Stimulated activated naive B cell treated with anti-CD40 and anti-IgM and Interleukin-4, amounts not matched to agents 10 μg/mL and 1 μg/mL and 100 μg/mL, for 72 hours (primary cell): ENCODE data around the gene TRIM66.

Source experiments
- ATAC-seq, 2 donors: fragments of 150-1000 bp; cut with Tn5 transposase; replicated peaks; 2 replicates each; pipeline ENCODE4 v1.10.0; 2021; ENCODE audit warnings: moderate library complexity in 1 of 2
- DNase-seq: peaks from one replicate; pipeline ENCODE4 v3.0.0; 2021
- H3K27ac Mint-ChIP-seq: one replicate; pipeline ENCODE4 v1.8.0; 2022; ENCODE audit warnings: mild to moderate bottlenecking, mixed read lengths
- H3K27me3 Mint-ChIP-seq, 2 donors: one replicate each; pipeline ENCODE4 v1.8.0; 2022; ENCODE audit warnings: mixed read lengths in 2 of 2
- H3K36me3 Mint-ChIP-seq, 2 donors: one replicate each; pipeline ENCODE4 v1.8.0; 2022; ENCODE audit warnings: mixed read lengths in 2 of 2, mild to moderate bottlenecking in 1 of 2
- H3K4me1 Mint-ChIP-seq, 2 donors: one replicate each; pipeline ENCODE4 v1.8.0; 2022; ENCODE audit warnings: mixed read lengths in 2 of 2, mild to moderate bottlenecking in 1 of 2
- H3K4me3 Mint-ChIP-seq, 2 donors: one replicate each; pipeline ENCODE4 v1.8.0; 2022; ENCODE audit warnings: mild to moderate bottlenecking in 2 of 2, mixed read lengths in 2 of 2, moderate library complexity in 1 of 2
- H3K9me3 Mint-ChIP-seq, 2 donors: one replicate each; pipeline ENCODE4 v1.8.0; 2022; ENCODE audit warnings: mixed read lengths in 2 of 2, mild to moderate bottlenecking in 1 of 2

TRIM66 gene

GRCh38 chr11:8612522-8612921 is 69.9 kb downstream of the TRIM66 start:
- ATAC-seq (no peak), DNase-seq (no peak)
- H3K4me3 Mint-ChIP-seq, result no peak overlapping the region
- H3K27ac Mint-ChIP-seq, result no peak overlapping the region
- no peaks in the 10 kb centered on the region for H3K9me3 Mint-ChIP-seq
- H3K36me3 Mint-ChIP-seq, result peaks cover 16 to 19% of the 10 kb centered on the region in 2 donors
- no peaks in the 10 kb centered on the region for H3K4me1 Mint-ChIP-seq
- H3K27me3 Mint-ChIP-seq, result no peaks in the 10 kb centered on the region

GRCh38 chr11:8610532-8611116 is 71.8 kb downstream of the TRIM66 start:
- no peaks in the 10 kb centered on the region for H3K9me3 Mint-ChIP-seq
- H3K36me3 Mint-ChIP-seq, result peaks cover 13 to 19% of the 10 kb centered on the region in 2 donors
- DNase-seq, result no peak
- H3K27ac Mint-ChIP-seq, result no peak overlapping the region
- peaks cover 0 to 12% of the 10 kb centered on the region in 2 donors for H3K27me3 Mint-ChIP-seq
- peak in 1 of 2 donors; percentile 49 for ATAC-seq
- no peak overlapping the region for H3K4me3 Mint-ChIP-seq
- H3K4me1 Mint-ChIP-seq, result no peaks in the 10 kb centered on the region

GRCh38 chr11:8608652-8609051 is 73.8 kb downstream of the TRIM66 start:
- Mint-ChIP-seq H3K4me3 (no peak overlapping the region), H3K9me3 (no peaks in the 10 kb centered on the region), H3K27ac (no peak overlapping the region), H3K4me1 (peaks cover 5 to 7% of the 10 kb centered on the region in 2 donors), H3K27me3 (peaks cover 13 to 23% of the 10 kb centered on the region in 2 donors), H3K36me3 (peaks cover 12 to 13% of the 10 kb centered on the region in 2 donors)
- no peak for ATAC-seq
- DNase-seq, result no peak

- ATAC-seq, result no peak
- Mint-ChIP-seq H3K27ac (no peak overlapping the region), H3K27me3 (peaks cover 21 to 32% of the 10 kb centered on the region in 2 donors), H3K9me3 (no peaks in the 10 kb centered on the region), H3K4me1 (peaks cover 5 to 8% of the 10 kb centered on the region in 2 donors), H3K36me3 (peaks cover 3 to 5% of the 10 kb centered on the region in 2 donors), H3K4me3 (no peak overlapping the region)
- DNase-seq, result no peak
These were observed 76.4 kb downstream of the TRIM66 start for GRCh38 chr11:8605971-8606563.

GRCh38 chr11:8604078-8604723 is 78.3 kb downstream of the TRIM66 start:
- DNase-seq, result no peak
- H3K4me3 Mint-ChIP-seq, result no peak overlapping the region
- ATAC-seq, result peak; percentile 78 to 82
- H3K9me3 Mint-ChIP-seq, result no peaks in the 10 kb centered on the region
- H3K4me1 Mint-ChIP-seq, result peaks cover 5 to 8% of the 10 kb centered on the region in 2 donors
- H3K36me3 Mint-ChIP-seq, result no peaks in the 10 kb centered on the region
- peaks cover 21 to 32% of the 10 kb centered on the region in 2 donors for H3K27me3 Mint-ChIP-seq
- H3K27ac Mint-ChIP-seq, result no peak overlapping the region

GRCh38 chr11:8603696-8604077 is 78.8 kb downstream of the TRIM66 start:
- Mint-ChIP-seq H3K27ac (no peak overlapping the region), H3K4me3 (no peak overlapping the region), H3K27me3 (peaks cover 21 to 37% of the 10 kb centered on the region in 2 donors), H3K9me3 (no peaks in the 10 kb centered on the region), H3K4me1 (peaks cover 5 to 8% of the 10 kb centered on the region in 2 donors), H3K36me3 (no peaks in the 10 kb centered on the region)
- peak; percentile 25 to 46 for ATAC-seq
- DNase-seq, result no peak

GRCh38 chr11:8601376-8602133 is 80.9 kb downstream of the TRIM66 start:
- H3K36me3 Mint-ChIP-seq, result no peaks in the 10 kb centered on the region
- no peak overlapping the region for H3K4me3 Mint-ChIP-seq
- DNase-seq (no peak), ATAC-seq (no peak)
- peaks cover 21 to 34% of the 10 kb centered on the region in 2 donors for H3K27me3 Mint-ChIP-seq
- peaks cover 5 to 8% of the 10 kb centered on the region in 2 donors for H3K4me1 Mint-ChIP-seq
- H3K27ac Mint-ChIP-seq, result no peak overlapping the region
- no peaks in the 10 kb centered on the region for H3K9me3 Mint-ChIP-seq

- no peaks in the 10 kb centered on the region for H3K36me3 Mint-ChIP-seq
- H3K27me3 Mint-ChIP-seq, result peaks cover 7 to 12% of the 10 kb centered on the region in 2 donors
- H3K9me3 Mint-ChIP-seq, result no peaks in the 10 kb centered on the region
- no peak overlapping the region for H3K4me3 Mint-ChIP-seq
- peaks cover 4 to 17% of the 10 kb centered on the region in 2 donors for H3K4me1 Mint-ChIP-seq
- H3K27ac Mint-ChIP-seq, result no peak overlapping the region
- no peak for ATAC-seq
- DNase-seq, result no peak
These were observed 84.0 kb downstream of the TRIM66 start for GRCh38 chr11:8598506-8598905.

GRCh38 chr11:8597182-8597581 is 85.3 kb downstream of the TRIM66 start:
- ATAC-seq, result no peak
- Mint-ChIP-seq H3K9me3 (no peaks in the 10 kb centered on the region), H3K4me1 (peaks cover 8 to 28% of the 10 kb centered on the region in 2 donors), H3K36me3 (no peaks in the 10 kb centered on the region), H3K27me3 (peaks cover 0 to 9% of the 10 kb centered on the region in 2 donors), H3K4me3 (no peak overlapping the region), H3K27ac (no peak overlapping the region)
- no peak for DNase-seq

- Mint-ChIP-seq H3K4me1 (peaks cover 8 to 28% of the 10 kb centered on the region in 2 donors), H3K4me3 (no peak overlapping the region), H3K27me3 (peaks cover 0 to 9% of the 10 kb centered on the region in 2 donors), H3K27ac (no peak overlapping the region), H3K36me3 (no peaks in the 10 kb centered on the region), H3K9me3 (no peaks in the 10 kb centered on the region)
- DNase-seq (no peak), ATAC-seq (no peak)
These were observed 85.9 kb downstream of the TRIM66 start for GRCh38 chr11:8596504-8597046.

GRCh38 chr11:8593935-8594909 is 88.2 kb downstream of the TRIM66 start, which contains the start of gene STK33:
TSS of gene STK33 (minus strand) at chr11:8594228. CDS start at chr11:8474905, 119,323 bp downstream.
- Mint-ChIP-seq H3K4me3 (peak within 1 kb of the TSS; percentile 91 to 92), H3K27me3 (peaks cover 0 to 4% of the 10 kb centered on the region in 2 donors), H3K36me3 (no peaks in the 10 kb centered on the region), H3K4me1 (peaks cover 8 to 28% of the 10 kb centered on the region in 2 donors), H3K27ac (peak within 1 kb of the TSS; percentile 88), H3K9me3 (no peaks in the 10 kb centered on the region)
- ATAC-seq (peak; percentile 98 to 99), DNase-seq (peak; percentile 75)

GRCh38 chr11:8593455-8593854 is 89.0 kb downstream of the TRIM66 start:
- no peaks in the 10 kb centered on the region for H3K36me3 Mint-ChIP-seq
- no peaks in the 10 kb centered on the region for H3K9me3 Mint-ChIP-seq
- peaks cover 8 to 28% of the 10 kb centered on the region in 2 donors for H3K4me1 Mint-ChIP-seq
- ATAC-seq (peak; percentile 31 to 53), DNase-seq (no peak)
- no peaks in the 10 kb centered on the region for H3K27me3 Mint-ChIP-seq
- peak overlapping the region; percentile 91 to 92 for H3K4me3 Mint-ChIP-seq
- H3K27ac Mint-ChIP-seq, result peak overlapping the region; percentile 83

GRCh38 chr11:8587915-8588314 is 94.5 kb downstream of the TRIM66 start:
- Mint-ChIP-seq H3K27ac (no peak overlapping the region), H3K27me3 (no peaks in the 10 kb centered on the region), H3K4me3 (no peak overlapping the region), H3K9me3 (no peaks in the 10 kb centered on the region), H3K4me1 (peaks cover 7 to 15% of the 10 kb centered on the region in 2 donors), H3K36me3 (peaks cover 4 to 6% of the 10 kb centered on the region in 2 donors)
- ATAC-seq (no peak), DNase-seq (no peak)
